ENCODE data around the gene LPP. TPM values are rescaled to one million over a fixed set of nuclear protein-coding genes. Genes with fewer than 3 reads are reported as not detected.
A peak's percentile ranks its signal among the peaks of the same experiment; 100 is the strongest.

The LPP gene
- total RNA-seq, 5 donors from 2014 or later (not counting 1 experiment from before 2014, with no cell fraction given) = 23.8 to 82.6 (median 39.3) TPM

GRCh38 chr3:188133646-188134045 lies 20.3 kb upstream of the LPP start:
- no peak overlapping the region for H3K27ac ChIP-seq (ENCODE audit: low read length)
- H3K4me1 ChIP-seq (ENCODE audit: control insufficient read depth in 1 of 2, extremely low read depth in 1 of 2, insufficient read depth in 2 of 2, low read length in 2 of 2) = no peaks in the 10 kb centered on the region
- no peaks in the 10 kb centered on the region for H3K27me3 ChIP-seq (replicated peaks in 1 of 2; ENCODE audit: control insufficient read depth in 2 of 2, extremely low read depth in 1 of 2, insufficient read depth in 2 of 2, low read length in 1 of 2)
- H3K36me3 ChIP-seq (ENCODE audit: control insufficient read depth in 2 of 2, extremely low read depth in 1 of 2, insufficient read depth in 1 of 2, low read length in 1 of 2) = no peaks in the 10 kb centered on the region
- no peak overlapping the region for H3K4me3 ChIP-seq (ENCODE audit: control insufficient read depth in 1 of 2, extremely low read depth in 1 of 2, low read length in 1 of 2)
- no peaks in the 10 kb centered on the region for H3K27me3 Mint-ChIP-seq
- POLR2A ChIA-PET = no interaction called here
- CTCF ChIA-PET = no interaction called here
- H3K27ac Mint-ChIP-seq = no peak overlapping the region
- 94% methylated on average over 5 of the region's 6 CpGs for WGBS (ENCODE audit: insufficient coverage)
- no peak overlapping the region for H3K4me3 Mint-ChIP-seq
- H3K9me3 ChIP-seq = no peaks in the 10 kb centered on the region
- H3K36me3 Mint-ChIP-seq = peaks cover 3% of the 10 kb centered on the region
- no peak for DNase-seq
- H3K4me1 Mint-ChIP-seq = peaks cover 6 to 10% (median 9%) of the 10 kb centered on the region in 3 donors
- H3K9me3 Mint-ChIP-seq = no peaks in the 10 kb centered on the region
- ATAC-seq (replicated peaks in 1 of 4) = no peak

GRCh38 chr3:188134079-188134478 lies 19.9 kb upstream of the LPP start:
- Mint-ChIP-seq H3K27me3 (no peaks in the 10 kb centered on the region), H3K36me3 (peaks cover 3% of the 10 kb centered on the region), H3K27ac (no peak overlapping the region), H3K4me3 (no peak overlapping the region), H3K9me3 (no peaks in the 10 kb centered on the region), H3K4me1 (peaks cover 6 to 10% (median 9%) of the 10 kb centered on the region in 3 donors)
- Histone ChIP-seq H3K27ac (ENCODE audit: low read length) (no peak overlapping the region), H3K9me3 (no peaks in the 10 kb centered on the region), H3K27me3 (replicated peaks in 1 of 2; ENCODE audit: control insufficient read depth in 2 of 2, extremely low read depth in 1 of 2, insufficient read depth in 2 of 2, low read length in 1 of 2) (no peaks in the 10 kb centered on the region), H3K4me3 (ENCODE audit: control insufficient read depth in 1 of 2, extremely low read depth in 1 of 2, low read length in 1 of 2) (no peak overlapping the region), H3K36me3 (ENCODE audit: control insufficient read depth in 2 of 2, extremely low read depth in 1 of 2, insufficient read depth in 1 of 2, low read length in 1 of 2) (no peaks in the 10 kb centered on the region), H3K4me1 (ENCODE audit: control insufficient read depth in 1 of 2, extremely low read depth in 1 of 2, insufficient read depth in 2 of 2, low read length in 2 of 2) (no peaks in the 10 kb centered on the region)
- ChIA-PET POLR2A (no interaction called here), CTCF (no interaction called here)
- 100% methylated on average over 1 of the region's 1 CpG for WGBS (ENCODE audit: insufficient coverage)
- ATAC-seq (replicated peaks in 1 of 4) (no peak), DNase-seq (no peak)

- no peaks in the 10 kb centered on the region for H3K27me3 ChIP-seq (replicated peaks in 1 of 2; ENCODE audit: control insufficient read depth in 2 of 2, extremely low read depth in 1 of 2, insufficient read depth in 2 of 2, low read length in 1 of 2)
- no peak overlapping the region for H3K27ac ChIP-seq (ENCODE audit: low read length)
- DNase-seq (no peak), ATAC-seq (replicated peaks in 1 of 4) (no peak)
- H3K36me3 ChIP-seq (ENCODE audit: control insufficient read depth in 2 of 2, extremely low read depth in 1 of 2, insufficient read depth in 1 of 2, low read length in 1 of 2) = no peaks in the 10 kb centered on the region
- no peak overlapping the region for H3K4me3 ChIP-seq (ENCODE audit: control insufficient read depth in 1 of 2, extremely low read depth in 1 of 2, low read length in 1 of 2)
- H3K9me3 ChIP-seq = no peaks in the 10 kb centered on the region
- Mint-ChIP-seq H3K27me3 (no peaks in the 10 kb centered on the region), H3K4me3 (no peak overlapping the region), H3K36me3 (peaks cover 3% of the 10 kb centered on the region), H3K4me1 (peaks cover 6 to 10% (median 9%) of the 10 kb centered on the region in 3 donors), H3K9me3 (no peaks in the 10 kb centered on the region), H3K27ac (no peak overlapping the region)
- H3K4me1 ChIP-seq (ENCODE audit: control insufficient read depth in 1 of 2, extremely low read depth in 1 of 2, insufficient read depth in 2 of 2, low read length in 2 of 2) = no peaks in the 10 kb centered on the region
- WGBS (ENCODE audit: insufficient coverage) = no CpG with 5 or more reads among the region's 1 CpG
- ChIA-PET CTCF (no interaction called here), POLR2A (interaction anchor here in 1 of 2 donors (0.6 to 0.7 kb wide), 2 partner anchors 9 to 1873 kb away, joined by 3 to 8 read pairs; no protein-coding TSS in a partner anchor)
Measured at GRCh38 chr3:188134856-188135255, 19.1 kb upstream of the LPP start.

- H3K27ac ChIP-seq (ENCODE audit: low read length) = no peak overlapping the region
- CTCF ChIA-PET = no interaction called here
- 100% methylated on average over 1 of the region's 5 CpGs for WGBS (ENCODE audit: insufficient coverage)
- no peaks in the 10 kb centered on the region for H3K27me3 ChIP-seq (replicated peaks in 1 of 2; ENCODE audit: control insufficient read depth in 2 of 2, extremely low read depth in 1 of 2, insufficient read depth in 2 of 2, low read length in 1 of 2)
- no peaks in the 10 kb centered on the region for H3K36me3 ChIP-seq (ENCODE audit: control insufficient read depth in 2 of 2, extremely low read depth in 1 of 2, insufficient read depth in 1 of 2, low read length in 1 of 2)
- peaks cover 6 to 10% (median 9%) of the 10 kb centered on the region in 3 donors for H3K4me1 Mint-ChIP-seq
- H3K9me3 Mint-ChIP-seq = no peaks in the 10 kb centered on the region
- H3K4me3 ChIP-seq (ENCODE audit: control insufficient read depth in 1 of 2, extremely low read depth in 1 of 2, low read length in 1 of 2) = no peak overlapping the region
- H3K27me3 Mint-ChIP-seq = no peaks in the 10 kb centered on the region
- POLR2A ChIA-PET = interaction anchor here in 1 of 2 donors (0.6 kb wide), 1 partner anchor 10 kb away, joined by 3 read pairs; no protein-coding TSS in a partner anchor
- DNase-seq = no peak
- no peaks in the 10 kb centered on the region for H3K4me1 ChIP-seq (ENCODE audit: control insufficient read depth in 1 of 2, extremely low read depth in 1 of 2, insufficient read depth in 2 of 2, low read length in 2 of 2)
- H3K4me3 Mint-ChIP-seq = no peak overlapping the region
- no peaks in the 10 kb centered on the region for H3K9me3 ChIP-seq
- peaks cover 3% of the 10 kb centered on the region for H3K36me3 Mint-ChIP-seq
- no peak overlapping the region for H3K27ac Mint-ChIP-seq
- ATAC-seq (replicated peaks in 1 of 4) = no peak
Measured at GRCh38 chr3:188135271-188135670, 18.7 kb upstream of the LPP start.

- peak overlapping the region in 1 of 2 donors; percentile 8 for H3K27ac Mint-ChIP-seq
Measured at GRCh38 chr3:188137051-188137450, 16.9 kb upstream of the LPP start.

GRCh38 chr3:188139466-188139865 lies 14.5 kb upstream of the LPP start:
- no peak overlapping the region for H3K4me3 Mint-ChIP-seq
- H3K27ac Mint-ChIP-seq = no peak overlapping the region
- Histone ChIP-seq H3K4me3 (ENCODE audit: control insufficient read depth in 1 of 2, extremely low read depth in 1 of 2, low read length in 1 of 2) (no peak overlapping the region), H3K4me1 (ENCODE audit: control insufficient read depth in 1 of 2, extremely low read depth in 1 of 2, insufficient read depth in 2 of 2, low read length in 2 of 2) (no peaks in the 10 kb centered on the region), H3K9me3 (no peaks in the 10 kb centered on the region), H3K27ac (ENCODE audit: low read length) (no peak overlapping the region), H3K36me3 (ENCODE audit: control insufficient read depth in 2 of 2, extremely low read depth in 1 of 2, insufficient read depth in 1 of 2, low read length in 1 of 2) (no peaks in the 10 kb centered on the region), H3K27me3 (replicated peaks in 1 of 2; ENCODE audit: control insufficient read depth in 2 of 2, extremely low read depth in 1 of 2, insufficient read depth in 2 of 2, low read length in 1 of 2) (no peaks in the 10 kb centered on the region)
- POLR2A ChIA-PET = no interaction called here
- no peaks in the 10 kb centered on the region for H3K27me3 Mint-ChIP-seq
- H3K36me3 Mint-ChIP-seq = no peaks in the 10 kb centered on the region
- 92% methylated on average over 4 of the region's 4 CpGs for WGBS (ENCODE audit: insufficient coverage)
- CTCF ChIA-PET = interaction anchor here in 1 of 2 donors (1.2 kb wide), 1 partner anchor 392 kb away, joined by 3 read pairs; no protein-coding TSS in a partner anchor
- H3K9me3 Mint-ChIP-seq = no peaks in the 10 kb centered on the region
- ATAC-seq (replicated peaks in 1 of 4) = no peak
- no peak for DNase-seq
- H3K4me1 Mint-ChIP-seq = peaks cover 6 to 10% (median 9%) of the 10 kb centered on the region in 3 donors

More at GRCh38 chr3:188137051-188137450, 16.9 kb upstream of the LPP start:
- Histone ChIP-seq H3K4me3 (ENCODE audit: control insufficient read depth in 1 of 2, extremely low read depth in 1 of 2, low read length in 1 of 2) (no peak overlapping the region), H3K27me3 (replicated peaks in 1 of 2; ENCODE audit: control insufficient read depth in 2 of 2, extremely low read depth in 1 of 2, insufficient read depth in 2 of 2, low read length in 1 of 2) (no peaks in the 10 kb centered on the region), H3K27ac (ENCODE audit: low read length) (no peak overlapping the region), H3K36me3 (ENCODE audit: control insufficient read depth in 2 of 2, extremely low read depth in 1 of 2, insufficient read depth in 1 of 2, low read length in 1 of 2) (no peaks in the 10 kb centered on the region), H3K9me3 (no peaks in the 10 kb centered on the region), H3K4me1 (ENCODE audit: control insufficient read depth in 1 of 2, extremely low read depth in 1 of 2, insufficient read depth in 2 of 2, low read length in 2 of 2) (no peaks in the 10 kb centered on the region)
- Mint-ChIP-seq H3K36me3 (peaks cover 3% of the 10 kb centered on the region), H3K9me3 (no peaks in the 10 kb centered on the region), H3K4me1 (peaks cover 6 to 10% (median 9%) of the 10 kb centered on the region in 3 donors), H3K4me3 (no peak overlapping the region), H3K27me3 (no peaks in the 10 kb centered on the region)
- DNase-seq = no peak
- WGBS (ENCODE audit: insufficient coverage) = no CpG with 5 or more reads among the region's 1 CpG
- ChIA-PET POLR2A (interaction anchor here (0.6 to 0.7 kb wide), 3 partner anchors 29 to 392 kb away, joined by 3 to 5 read pairs (median 3); partner anchors contain the start of gene BCL6 (in 1 of the 2)), CTCF (interaction anchor here (0.6 to 0.7 kb wide), 6 partner anchors 25 to 963 kb away, joined by 3 to 7 read pairs (median 4); partner anchors contain the start of gene BCL6 (in 1 of the 2))
- no peak for ATAC-seq (replicated peaks in 1 of 4)

Data from T-cell (primary cell).